Brain microvascular endothelial cell (primary cell): ENCODE measurements around the gene GRIK5.
A peak's percentile ranks its signal among the peaks of the same experiment; 100 is the strongest.

Experiments
- DNase-seq: peaks from one replicate; pipeline ENCODE4 v3.0.0-alpha.2; 2020
- H3K27ac ChIP-seq: fragments of 250-450 bp; sonication (Bioruptor Pico); 2 replicates; pipeline ENCODE4 v1.5.1; 2020; ENCODE audit warnings: mild to moderate bottlenecking, moderate library complexity
- H3K27me3 ChIP-seq: fragments of 250-450 bp; sonication (Bioruptor Pico); replicated peaks from 2 replicates; pipeline ENCODE4 v1.5.1; 2020; ENCODE audit warnings: mild to moderate bottlenecking
- H3K36me3 ChIP-seq: fragments of 250-450 bp; sonication (Bioruptor Pico); replicated peaks from 2 replicates; pipeline ENCODE4 v1.5.1; 2020; ENCODE audit warnings: mild to moderate bottlenecking
- H3K4me3 ChIP-seq: 2 replicates; pipeline ENCODE4 v1.5.1; 2011; ENCODE audit warnings: low read depth, mild to moderate bottlenecking, control low read depth, low read length, moderate library complexity
- in situ Hi-C: cut with HindIII; loops from 2 replicates; pipeline ENCODE4 v1.10.0; 2017; ENCODE audit warnings: low sequenced_read_pairs, low pct_ligation_motif_present
- TF ChIP-seq, protein P1 (sequence below): IDR thresholded peaks from 2 replicates; pipeline ENCODE4 v1.5.1; 2011; ENCODE audit warnings: low read depth, mild to moderate bottlenecking, moderate library complexity, low read length, control low read depth, inconsistent platforms; ENCODE audit errors: missing control alignments

GRIK5 gene

DNA sequence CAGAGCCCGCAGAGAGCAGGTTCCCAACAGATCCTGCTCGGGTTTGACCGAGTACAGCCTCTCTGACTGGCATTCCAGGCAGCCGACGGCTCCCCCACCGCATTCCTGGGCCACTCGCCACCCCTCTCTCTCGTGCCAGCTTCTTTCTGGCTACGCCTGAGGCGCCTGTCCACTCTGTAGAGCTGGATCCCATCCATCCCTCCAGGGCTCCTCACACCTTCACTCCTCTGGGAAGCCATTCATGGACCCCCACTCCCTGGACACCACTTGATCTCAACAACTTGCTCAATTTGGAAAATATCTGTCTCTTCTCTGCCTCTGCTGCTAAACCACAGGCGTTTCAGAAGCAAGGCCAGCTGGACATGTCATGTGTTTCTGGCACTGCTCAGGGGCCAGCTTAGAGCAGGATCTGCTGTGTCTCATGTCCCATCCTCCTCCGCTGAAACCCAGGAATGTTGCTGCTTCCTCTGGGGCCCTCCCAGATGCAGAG lies 45.3 kb downstream of the GRIK5 start:
- H3K4me3 ChIP-seq: no peak overlapping the region
- no peaks in the 10 kb centered on the region for H3K27me3 ChIP-seq
- TF ChIP-seq, protein P1, sequence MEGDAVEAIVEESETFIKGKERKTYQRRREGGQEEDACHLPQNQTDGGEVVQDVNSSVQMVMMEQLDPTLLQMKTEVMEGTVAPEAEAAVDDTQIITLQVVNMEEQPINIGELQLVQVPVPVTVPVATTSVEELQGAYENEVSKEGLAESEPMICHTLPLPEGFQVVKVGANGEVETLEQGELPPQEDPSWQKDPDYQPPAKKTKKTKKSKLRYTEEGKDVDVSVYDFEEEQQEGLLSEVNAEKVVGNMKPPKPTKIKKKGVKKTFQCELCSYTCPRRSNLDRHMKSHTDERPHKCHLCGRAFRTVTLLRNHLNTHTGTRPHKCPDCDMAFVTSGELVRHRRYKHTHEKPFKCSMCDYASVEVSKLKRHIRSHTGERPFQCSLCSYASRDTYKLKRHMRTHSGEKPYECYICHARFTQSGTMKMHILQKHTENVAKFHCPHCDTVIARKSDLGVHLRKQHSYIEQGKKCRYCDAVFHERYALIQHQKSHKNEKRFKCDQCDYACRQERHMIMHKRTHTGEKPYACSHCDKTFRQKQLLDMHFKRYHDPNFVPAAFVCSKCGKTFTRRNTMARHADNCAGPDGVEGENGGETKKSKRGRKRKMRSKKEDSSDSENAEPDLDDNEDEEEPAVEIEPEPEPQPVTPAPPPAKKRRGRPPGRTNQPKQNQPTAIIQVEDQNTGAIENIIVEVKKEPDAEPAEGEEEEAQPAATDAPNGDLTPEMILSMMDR: no peak
- H3K27ac ChIP-seq: no peak overlapping the region
- in situ Hi-C loops: no loop called here
- no peaks in the 10 kb centered on the region for H3K36me3 ChIP-seq
- no peak for DNase-seq

DNA sequence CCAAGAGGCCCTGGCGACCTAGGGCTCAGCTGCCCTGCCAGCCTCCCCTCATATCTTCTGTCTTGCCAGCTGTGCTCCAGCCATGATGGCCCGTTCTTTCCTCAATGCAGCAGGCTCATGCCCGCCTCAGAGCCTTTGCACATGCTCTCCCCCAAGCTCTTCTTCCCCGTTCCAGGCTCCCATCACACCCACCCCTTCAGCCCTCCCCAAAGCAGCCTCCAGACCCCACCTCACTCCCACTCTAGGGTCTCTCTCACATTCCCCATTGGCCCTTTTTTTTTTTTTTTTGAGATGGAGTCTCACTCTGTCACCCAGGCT lies 46.1 kb downstream of the GRIK5 start:
- DNase-seq: no peak
- Histone ChIP-seq H3K4me3 (no peak overlapping the region), H3K36me3 (no peaks in the 10 kb centered on the region), H3K27me3 (no peaks in the 10 kb centered on the region), H3K27ac (no peak overlapping the region)
- TF ChIP-seq, protein P1: no peak
- in situ Hi-C loops: no loop called here

DNA sequence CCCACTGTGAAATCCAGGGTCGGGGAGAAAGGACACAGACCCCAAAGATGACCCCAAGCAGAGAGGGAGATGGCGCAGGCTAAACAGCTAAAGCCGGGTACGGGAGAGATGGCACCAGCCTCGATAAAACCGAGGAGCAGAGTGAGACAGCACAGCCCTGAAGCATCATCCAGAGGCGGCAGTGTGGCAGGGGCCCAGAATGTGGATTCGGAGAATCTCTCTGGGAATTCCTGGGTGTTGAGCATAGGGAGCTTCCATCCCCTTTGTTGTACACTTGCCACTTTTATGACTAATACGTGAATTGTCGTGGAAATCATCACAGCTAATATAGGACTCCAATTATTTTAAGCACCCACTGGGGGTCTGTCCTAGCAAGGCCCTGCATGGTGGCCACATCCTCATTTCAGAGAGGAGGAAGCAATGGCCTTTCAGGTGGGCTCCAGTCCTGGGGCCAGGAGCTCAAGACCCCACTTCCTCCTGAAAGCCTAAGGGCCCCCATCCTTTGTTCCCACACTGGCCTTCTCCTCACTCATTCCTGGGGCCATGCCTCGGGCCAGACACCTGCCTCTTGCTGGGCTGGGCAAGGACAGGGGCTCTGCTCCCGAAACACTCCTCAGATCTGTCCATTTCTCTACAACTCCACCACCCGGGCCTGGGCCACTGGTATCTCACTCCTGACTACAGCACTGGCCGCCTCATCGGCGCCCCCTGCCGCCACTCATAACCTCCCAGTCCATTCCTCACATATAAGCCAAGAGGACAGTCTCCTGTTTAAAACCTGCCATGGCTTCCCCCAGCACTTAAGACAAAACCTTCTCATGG lies 46.7 kb downstream of the GRIK5 start:
- Histone ChIP-seq H3K27me3 (no peaks in the 10 kb centered on the region), H3K27ac (no peak overlapping the region), H3K36me3 (no peaks in the 10 kb centered on the region), H3K4me3 (no peak overlapping the region)
- TF ChIP-seq, protein P1: peak; percentile 65
- peak; percentile 15 for DNase-seq
- in situ Hi-C loops: no loop called here

DNA sequence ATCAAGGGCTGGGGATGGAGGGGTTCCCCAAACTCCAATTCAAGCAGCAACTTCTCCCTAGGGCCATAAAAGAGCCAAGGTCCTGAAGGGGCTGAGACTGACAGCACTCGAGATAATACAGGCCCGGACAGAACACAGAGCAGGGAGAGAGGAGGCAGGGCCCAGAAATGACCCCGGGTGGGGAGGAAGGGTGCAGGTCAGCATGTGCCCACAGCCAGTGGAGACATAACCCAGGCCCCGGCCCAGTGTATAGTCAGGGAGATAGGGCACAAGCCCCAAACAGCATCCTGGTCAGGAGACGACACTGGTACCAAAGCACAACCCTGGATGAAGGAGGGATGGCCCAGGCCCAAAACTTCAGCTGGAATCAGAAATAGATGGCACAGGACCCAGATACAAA lies 47.4 kb downstream of the GRIK5 start:
- in situ Hi-C loops: no loop called here
- no peaks in the 10 kb centered on the region for H3K27me3 ChIP-seq
- no peak for DNase-seq
- H3K4me3 ChIP-seq: no peak overlapping the region
- H3K36me3 ChIP-seq: no peaks in the 10 kb centered on the region
- no peak overlapping the region for H3K27ac ChIP-seq
- TF ChIP-seq, protein P1: no peak

DNA sequence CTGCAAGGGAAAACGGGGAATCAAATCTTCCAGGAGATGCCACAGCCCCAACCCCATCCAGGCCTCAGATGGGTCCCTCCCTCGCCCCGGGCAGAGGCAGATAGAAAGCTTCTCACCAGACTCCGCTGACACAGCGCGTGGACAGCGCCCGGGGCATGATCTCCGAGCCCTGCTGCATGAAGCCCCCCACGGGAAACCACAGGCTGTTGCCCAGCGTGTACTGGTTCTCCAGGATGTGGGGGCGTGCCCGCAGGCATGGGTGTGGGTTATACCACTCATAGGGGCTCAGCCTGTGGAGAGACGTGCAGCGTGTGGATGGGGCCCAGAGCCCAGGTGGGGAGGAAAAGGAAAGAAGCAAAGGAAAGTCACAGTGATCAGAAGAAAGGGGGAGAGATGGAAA lies 48.8 kb downstream of the GRIK5 start:
- Histone ChIP-seq H3K27ac (no peak overlapping the region), H3K27me3 (no peaks in the 10 kb centered on the region), H3K36me3 (no peaks in the 10 kb centered on the region), H3K4me3 (no peak overlapping the region)
- no peak for DNase-seq
- TF ChIP-seq, protein P1: no peak
- in situ Hi-C loops: no loop called here

DNA sequence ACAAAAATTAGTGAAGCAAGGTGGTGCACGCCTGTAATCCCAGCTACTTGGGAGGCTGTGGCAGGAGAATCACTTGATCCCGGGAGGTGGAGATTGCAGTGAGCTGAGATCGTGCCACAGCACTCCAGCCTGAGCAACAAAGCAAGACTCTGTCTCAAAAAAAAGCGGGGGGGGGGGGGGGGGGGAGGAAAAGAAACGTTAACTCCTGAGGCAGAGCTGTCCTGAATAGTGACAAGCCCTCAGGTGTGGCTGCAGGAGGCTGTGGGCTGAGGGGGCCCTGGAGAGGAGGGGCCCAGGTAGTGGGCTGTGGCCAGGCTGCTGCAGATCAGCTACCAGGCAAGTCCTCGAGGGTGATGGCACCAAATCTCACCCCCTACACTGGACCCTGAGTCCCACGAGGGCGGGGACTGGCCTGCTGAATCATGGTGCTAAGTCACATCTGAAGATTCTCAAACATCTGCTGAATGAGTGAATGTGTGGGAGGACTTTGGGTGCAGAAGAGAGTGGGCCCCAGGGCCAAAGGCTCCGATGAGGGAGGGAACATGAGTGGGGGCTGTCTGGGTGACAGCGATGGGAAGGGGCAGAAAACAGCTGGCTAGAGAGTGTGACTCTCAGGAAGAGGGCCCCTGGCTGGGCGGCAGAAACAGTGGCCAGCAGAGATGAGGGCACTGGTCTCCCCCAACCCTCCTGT lies 51.4 kb downstream of the GRIK5 start:
- in situ Hi-C loops: no loop called here
- no peaks in the 10 kb centered on the region for H3K36me3 ChIP-seq
- TF ChIP-seq, protein P1: no peak
- peak; percentile 7 for DNase-seq
- no peak overlapping the region for H3K4me3 ChIP-seq
- no peak overlapping the region for H3K27ac ChIP-seq
- H3K27me3 ChIP-seq: no peaks in the 10 kb centered on the region
